K562 (cell line): ENCODE results near the gene MMGT1. TPM values are rescaled to one million over a fixed set of nuclear protein-coding genes. Genes with fewer than 3 reads are reported as not detected.

Source experiments
- BMI1 ChIP-seq: fragments of 150-350 bp; IDR thresholded peaks from 2 replicates; pipeline ENCODE4 v1.6.1; 2014; ENCODE audit warnings: low read length
- CREBBP ChIP-seq: IDR thresholded peaks from one replicate; pipeline ENCODE4 v1.6.1; 2012; ENCODE audit warnings: low read depth, mild to moderate bottlenecking, control low read depth, inconsistent platforms, low read length
- E2F3 ChIP-seq: fragments of 250-450 bp; sonication (Bioruptor Pico); IDR thresholded peaks from 2 replicates; pipeline ENCODE4 v1.4.0; 2020; ENCODE audit warnings: mild to moderate bottlenecking
- ELK1 ChIP-seq: sonication (generic); formaldehyde crosslinking; IDR thresholded peaks from 2 replicates; pipeline ENCODE4 v1.8.1; 2022; ENCODE audit warnings: missing genetic modification reagents
- EP400 ChIP-seq: fragments of 450-650 bp; IDR thresholded peaks from 2 replicates; pipeline ENCODE4 v1.6.1; 2017; ENCODE audit warnings: antibody characterized with exemption, mild to moderate bottlenecking, moderate library complexity
- FOXK2 ChIP-seq, 2 experiments: fragments of 450-650 bp; IDR thresholded peaks in 1 of 2; conservative IDR thresholded peaks in 1 of 2; 2 replicates each; pipeline ENCODE4 v1.6.1; 2016; ENCODE audit warnings: low read depth in 2 of 2, mild to moderate bottlenecking in 1 of 2
- HLTF ChIP-seq: fragments of 450-650 bp; IDR thresholded peaks from 2 replicates; pipeline ENCODE4 v1.6.1; 2016
- JUNB ChIP-seq: fragments of 450-650 bp; formaldehyde crosslinking; conservative IDR thresholded peaks from 2 replicates; pipeline ENCODE4 v1.4.0; 2020; ENCODE audit warnings: mild to moderate bottlenecking
- MAFK ChIP-seq: IDR thresholded peaks from 2 replicates; pipeline ENCODE4 v1.6.1; 2011; ENCODE audit warnings: low read length, improper control_type of control experiment
- MAZ ChIP-seq, 2 experiments: fragments of 450-650 bp in 1 of 2; sonication (generic) in 1 of 2; formaldehyde crosslinking; IDR thresholded peaks in 1 of 2; conservative IDR thresholded peaks in 1 of 2; 2 replicates each; pipeline versions ENCODE4 v1.4.0 to v1.5.0; 2020; ENCODE audit warnings: mild to moderate bottlenecking in 1 of 2, missing genetic modification reagents in 1 of 2
- NCOA1 ChIP-seq: fragments of 450-650 bp; IDR thresholded peaks from 2 replicates; pipeline ENCODE4 v1.6.1; 2016; ENCODE audit warnings: low read depth
- NFIC ChIP-seq: fragments of 450-650 bp; IDR thresholded peaks from 2 replicates; pipeline ENCODE4 v1.6.1; 2017; ENCODE audit warnings: mild to moderate bottlenecking, inconsistent platforms
- SMAD4 ChIP-seq: fragments of 250-450 bp; sonication (Bioruptor Pico); conservative IDR thresholded peaks from 2 replicates; pipeline ENCODE4 v1.8.0; 2021; ENCODE audit warnings: inconsistent platforms, mild to moderate bottlenecking, moderate library complexity
- TAF1 ChIP-seq: IDR thresholded peaks from 2 replicates; pipeline ENCODE4 v1.6.1; 2011; ENCODE audit warnings: mild to moderate bottlenecking, low read length, moderate library complexity; ENCODE audit not compliant: insufficient read depth, control insufficient read depth, severe bottlenecking; ENCODE audit errors: extremely low read depth
- TAL1 ChIP-seq: fragments of 450-650 bp; IDR thresholded peaks from 2 replicates; pipeline ENCODE4 v1.6.1; 2016; ENCODE audit warnings: mild to moderate bottlenecking
- TRIM24 ChIP-seq, 2 experiments: fragments of 450-650 bp; IDR thresholded peaks; 2 replicates each; pipeline ENCODE4 v1.6.1; 2016
- ZBTB33 ChIP-seq: sonication (generic); formaldehyde crosslinking; IDR thresholded peaks from 2 replicates; pipeline ENCODE4 v1.8.1; 2023; ENCODE audit warnings: mild to moderate bottlenecking, missing genetic modification reagents
- ZNF766 ChIP-seq: fragments of 200-800 bp; sonication (Bioruptor generic); conservative IDR thresholded peaks from 2 replicates; pipeline ENCODE4 v1.6.1; 2016; ENCODE audit warnings: missing genetic modification characterization, missing compliant biosample characterization
- polyA plus RNA-seq, 8 experiments: library from polyadenylated mRNA; depleted of rRNA in 4 of 8; stranded (reverse) in 5 of 8; unstranded in 3 of 8; fragments of >200 nt; fragmentation: Nextera tagmentation in 2 of 8; fragmentation: Illumina TruSeq in 1 of 8; extraction: Ambion mirVana in 2 of 8; extraction: Trizol in 1 of 8; gene quantifications; 2 replicates each; pipeline versions ENCODE4 v1.2.1 to v1.2.3, GENCODE V29; 2011 to 2014; ENCODE audit warnings: inconsistent platforms in 1 of 8, missing spikeins in 1 of 8
- total RNA-seq, 7 experiments: library from RNA; depleted of rRNA in 6 of 7; stranded (reverse); fragments of >200 nt in 6 of 7; fragmentation: Illumina TruSeq in 2 of 7; extraction: Trizol in 2 of 7; gene quantifications; 2 replicates each; pipeline versions ENCODE4 v1.2.1 to v1.2.3, GENCODE V29; 2011 to 2021; ENCODE audit warnings: low replicate concordance in 1 of 7
- TF ChIP-seq, protein P1 (sequence below): sonication (generic); formaldehyde crosslinking; IDR thresholded peaks from 2 replicates; pipeline ENCODE4 v1.8.0; 2022; ENCODE audit warnings: mild to moderate bottlenecking, missing genetic modification reagents
- TF ChIP-seq, protein P2 (sequence below): sonication (generic); formaldehyde crosslinking; IDR thresholded peaks from 2 replicates; pipeline ENCODE4 v1.8.0; 2022; ENCODE audit warnings: mild to moderate bottlenecking, missing genetic modification reagents

MMGT1 gene
- total and polyA plus RNA-seq, 9 of the 15 experiments (the other 6 are each of a cell fraction or from before 2014, with no cell fraction given), result 11.3 to 25.4 (median 22.5) TPM

GRCh38 chrX:135973548-135974278 is at the start of gene MMGT1 (continued):
- TF ChIP-seq FOXK2 (conservative IDR thresholded peaks at IDR 0.05 in 1 of 2, IDR thresholded peaks at IDR 0.05 in 1 of 2; ENCODE audit: low read depth in 2 of 2) (peak; percentile 70 to 79), TAL1 (0 out of 2 replicates have a peak, but pooled peaks have one; percentile 16), MAZ (CRISPR knock-in tag; conservative IDR thresholded peaks at IDR 0.05 in 1 of 2, IDR thresholded peaks at IDR 0.05 in 1 of 2) (peak; percentile 45 to 52; a peak in 2 of 4 replicates), CREBBP (no peak), BMI1 (no peak), NCOA1 (0 out of 2 replicates have a peak, but pooled peaks have one; percentile 31), TRIM24 (IDR thresholded peaks at IDR 0.05) (0 out of 4 replicates have a peak, but pooled peaks have one; percentile 27 to 35), ZNF766 (CRISPR knock-in tag) (0 out of 2 replicates have a peak, but pooled peaks have one; percentile 32), ZBTB33 (CRISPR knock-in tag) (no peak), MAFK (no peak), ELK1 (CRISPR knock-in tag) (no peak), EP400 (peak; percentile 83), E2F3 (CRISPR knock-in tag) (no peak), SMAD4 (CRISPR knock-in tag) (peak; percentile 48; the same call in 1 of the 2 replicates), TAF1 (peak; percentile 43), NFIC (peak; percentile 28; the same call in 1 of the 2 replicates), JUNB (CRISPR knock-in tag) (peak; percentile 92), HLTF (0 out of 2 replicates have a peak, but pooled peaks have one; percentile 36)
- TF ChIP-seq, protein P1, sequence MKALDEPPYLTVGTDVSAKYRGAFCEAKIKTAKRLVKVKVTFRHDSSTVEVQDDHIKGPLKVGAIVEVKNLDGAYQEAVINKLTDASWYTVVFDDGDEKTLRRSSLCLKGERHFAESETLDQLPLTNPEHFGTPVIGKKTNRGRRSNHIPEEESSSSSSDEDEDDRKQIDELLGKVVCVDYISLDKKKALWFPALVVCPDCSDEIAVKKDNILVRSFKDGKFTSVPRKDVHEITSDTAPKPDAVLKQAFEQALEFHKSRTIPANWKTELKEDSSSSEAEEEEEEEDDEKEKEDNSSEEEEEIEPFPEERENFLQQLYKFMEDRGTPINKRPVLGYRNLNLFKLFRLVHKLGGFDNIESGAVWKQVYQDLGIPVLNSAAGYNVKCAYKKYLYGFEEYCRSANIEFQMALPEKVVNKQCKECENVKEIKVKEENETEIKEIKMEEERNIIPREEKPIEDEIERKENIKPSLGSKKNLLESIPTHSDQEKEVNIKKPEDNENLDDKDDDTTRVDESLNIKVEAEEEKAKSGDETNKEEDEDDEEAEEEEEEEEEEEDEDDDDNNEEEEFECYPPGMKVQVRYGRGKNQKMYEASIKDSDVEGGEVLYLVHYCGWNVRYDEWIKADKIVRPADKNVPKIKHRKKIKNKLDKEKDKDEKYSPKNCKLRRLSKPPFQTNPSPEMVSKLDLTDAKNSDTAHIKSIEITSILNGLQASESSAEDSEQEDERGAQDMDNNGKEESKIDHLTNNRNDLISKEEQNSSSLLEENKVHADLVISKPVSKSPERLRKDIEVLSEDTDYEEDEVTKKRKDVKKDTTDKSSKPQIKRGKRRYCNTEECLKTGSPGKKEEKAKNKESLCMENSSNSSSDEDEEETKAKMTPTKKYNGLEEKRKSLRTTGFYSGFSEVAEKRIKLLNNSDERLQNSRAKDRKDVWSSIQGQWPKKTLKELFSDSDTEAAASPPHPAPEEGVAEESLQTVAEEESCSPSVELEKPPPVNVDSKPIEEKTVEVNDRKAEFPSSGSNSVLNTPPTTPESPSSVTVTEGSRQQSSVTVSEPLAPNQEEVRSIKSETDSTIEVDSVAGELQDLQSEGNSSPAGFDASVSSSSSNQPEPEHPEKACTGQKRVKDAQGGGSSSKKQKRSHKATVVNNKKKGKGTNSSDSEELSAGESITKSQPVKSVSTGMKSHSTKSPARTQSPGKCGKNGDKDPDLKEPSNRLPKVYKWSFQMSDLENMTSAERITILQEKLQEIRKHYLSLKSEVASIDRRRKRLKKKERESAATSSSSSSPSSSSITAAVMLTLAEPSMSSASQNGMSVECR (CRISPR knock-in tag), result peak; percentile 63; the same call in 1 of the 2 replicates
- TF ChIP-seq, protein P2, sequence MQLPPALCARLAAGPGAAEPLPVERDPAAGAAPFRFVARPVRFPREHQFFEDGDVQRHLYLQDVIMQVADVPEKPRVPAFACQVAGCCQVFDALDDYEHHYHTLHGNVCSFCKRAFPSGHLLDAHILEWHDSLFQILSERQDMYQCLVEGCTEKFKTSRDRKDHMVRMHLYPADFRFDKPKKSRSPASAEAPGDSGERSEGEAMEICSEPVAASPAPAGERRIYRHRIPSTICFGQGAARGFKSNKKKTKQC (CRISPR knock-in tag), result 0 out of 2 replicates have a peak, but pooled peaks have one; percentile 22
